NB4 (cell line): ENCODE data around the gene MNS1.
"Not testable (repeated sequence)": the region's sequence is repeated elsewhere in the genome, so short reads cannot be mapped to it uniquely, and the experiment has no call there.

Experiments
- DNase-seq: peaks from one replicate; pipeline ENCODE4 v3.0.0; 2010; ENCODE audit warnings: low read depth
- H3K4me3 ChIP-seq: one replicate; pipeline ENCODE4 v1.5.1; 2011; ENCODE audit warnings: mild to moderate bottlenecking, low read depth, low read length, moderate library complexity
- MYC ChIP-seq: IDR thresholded peaks from 2 replicates; pipeline ENCODE4 v1.6.1; 2011; ENCODE audit warnings: low read depth, low read length
- POLR2A ChIP-seq: IDR thresholded peaks from 2 replicates; pipeline ENCODE4 v1.6.1; 2011; ENCODE audit warnings: mild to moderate bottlenecking; ENCODE audit not compliant: insufficient read length; ENCODE audit errors: extremely low read depth
- TF ChIP-seq, protein P1 (sequence below): IDR thresholded peaks from one replicate; pipeline ENCODE4 v1.5.1; 2012; ENCODE audit warnings: low read depth, low read length
- TF ChIP-seq, protein P2 (sequence below): IDR thresholded peaks from 2 replicates; pipeline ENCODE4 v1.6.1; 2011; ENCODE audit warnings: low read depth, low read length

The MNS1 gene

DNA sequence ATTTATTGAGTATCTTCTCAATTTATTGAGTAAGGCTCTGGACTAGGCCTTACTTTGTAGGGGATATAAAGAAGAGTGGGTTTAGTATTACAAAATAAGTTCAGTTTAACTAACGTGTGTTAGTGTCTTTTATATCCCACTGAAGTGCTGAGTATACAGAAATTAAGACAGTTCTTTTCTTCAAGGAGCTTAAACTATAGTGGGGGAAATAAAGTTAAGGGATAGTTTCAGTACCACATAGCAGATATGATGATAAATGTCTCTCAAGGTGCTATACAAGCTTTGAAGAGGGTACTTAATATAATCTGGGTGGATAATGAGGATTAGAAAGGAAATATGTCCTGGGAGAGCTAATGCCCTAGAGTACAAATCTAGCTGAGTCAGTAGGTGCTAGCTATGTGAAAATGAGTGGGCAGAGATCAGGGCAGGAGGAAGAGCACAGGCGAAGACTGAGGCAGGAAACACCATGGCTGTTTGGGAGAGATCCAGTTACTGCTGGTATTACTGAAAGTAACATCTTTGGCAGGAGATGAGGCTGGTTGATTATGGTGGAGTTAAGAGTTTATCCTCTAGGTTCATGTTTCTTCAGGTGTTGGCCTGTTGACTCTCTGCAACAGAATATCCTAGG lies 53.7 kb downstream of the MNS1 start:
- no peak for DNase-seq
- TF ChIP-seq, protein P1, sequence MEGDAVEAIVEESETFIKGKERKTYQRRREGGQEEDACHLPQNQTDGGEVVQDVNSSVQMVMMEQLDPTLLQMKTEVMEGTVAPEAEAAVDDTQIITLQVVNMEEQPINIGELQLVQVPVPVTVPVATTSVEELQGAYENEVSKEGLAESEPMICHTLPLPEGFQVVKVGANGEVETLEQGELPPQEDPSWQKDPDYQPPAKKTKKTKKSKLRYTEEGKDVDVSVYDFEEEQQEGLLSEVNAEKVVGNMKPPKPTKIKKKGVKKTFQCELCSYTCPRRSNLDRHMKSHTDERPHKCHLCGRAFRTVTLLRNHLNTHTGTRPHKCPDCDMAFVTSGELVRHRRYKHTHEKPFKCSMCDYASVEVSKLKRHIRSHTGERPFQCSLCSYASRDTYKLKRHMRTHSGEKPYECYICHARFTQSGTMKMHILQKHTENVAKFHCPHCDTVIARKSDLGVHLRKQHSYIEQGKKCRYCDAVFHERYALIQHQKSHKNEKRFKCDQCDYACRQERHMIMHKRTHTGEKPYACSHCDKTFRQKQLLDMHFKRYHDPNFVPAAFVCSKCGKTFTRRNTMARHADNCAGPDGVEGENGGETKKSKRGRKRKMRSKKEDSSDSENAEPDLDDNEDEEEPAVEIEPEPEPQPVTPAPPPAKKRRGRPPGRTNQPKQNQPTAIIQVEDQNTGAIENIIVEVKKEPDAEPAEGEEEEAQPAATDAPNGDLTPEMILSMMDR, result no peak
- no peak for TF ChIP-seq MYC
- TF ChIP-seq, protein P2, sequence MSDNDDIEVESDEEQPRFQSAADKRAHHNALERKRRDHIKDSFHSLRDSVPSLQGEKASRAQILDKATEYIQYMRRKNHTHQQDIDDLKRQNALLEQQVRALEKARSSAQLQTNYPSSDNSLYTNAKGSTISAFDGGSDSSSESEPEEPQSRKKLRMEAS, result no peak
- no peak for TF ChIP-seq POLR2A
- H3K4me3 ChIP-seq, result no peak overlapping the region

DNA sequence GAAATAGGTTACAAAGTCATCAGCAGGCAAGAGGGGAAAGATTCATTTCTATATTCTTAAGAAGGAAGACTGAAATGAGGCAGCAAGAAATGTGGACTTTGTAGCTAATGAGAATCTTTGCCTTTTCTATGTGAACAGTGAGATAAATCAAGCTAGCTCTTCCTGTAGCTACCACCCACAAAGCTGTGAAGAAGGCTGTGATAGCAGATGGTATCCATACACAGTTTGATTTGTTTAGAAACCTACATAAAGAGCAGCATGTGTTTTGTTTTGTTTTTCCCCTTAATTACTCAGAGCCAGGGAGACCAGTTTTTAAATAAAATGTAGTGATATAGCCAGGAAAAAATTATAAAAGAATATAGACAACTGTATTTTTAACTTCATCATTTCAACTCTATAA lies 54.2 kb downstream of the MNS1 start:
- no peak overlapping the region for H3K4me3 ChIP-seq
- DNase-seq, result no peak
- TF ChIP-seq, protein P2, result no peak
- TF ChIP-seq, protein P1, result no peak
- no peak for TF ChIP-seq MYC
- no peak for TF ChIP-seq POLR2A

DNA sequence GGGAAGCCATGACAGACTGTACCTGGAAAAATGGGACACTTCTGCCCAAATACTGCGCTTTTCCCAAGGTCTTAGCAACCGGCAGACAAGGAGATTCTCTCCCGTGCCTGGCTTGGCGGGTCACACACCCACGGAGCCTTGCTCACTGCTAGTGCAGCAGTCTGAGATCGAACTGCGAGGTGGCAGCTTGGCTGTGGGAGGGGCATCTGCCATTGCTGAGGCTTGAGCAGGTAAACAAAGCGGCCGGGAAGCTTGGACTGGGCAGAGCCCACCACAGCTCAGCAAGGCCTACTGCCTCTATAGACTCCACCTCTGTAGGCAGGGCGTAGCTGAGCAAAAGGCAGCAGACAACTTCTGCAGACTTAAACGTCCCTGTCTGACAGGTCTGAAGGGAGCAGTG lies 65.7 kb downstream of the MNS1 start:
- H3K4me3 ChIP-seq, DNase-seq: not testable (repeated sequence)

DNA sequence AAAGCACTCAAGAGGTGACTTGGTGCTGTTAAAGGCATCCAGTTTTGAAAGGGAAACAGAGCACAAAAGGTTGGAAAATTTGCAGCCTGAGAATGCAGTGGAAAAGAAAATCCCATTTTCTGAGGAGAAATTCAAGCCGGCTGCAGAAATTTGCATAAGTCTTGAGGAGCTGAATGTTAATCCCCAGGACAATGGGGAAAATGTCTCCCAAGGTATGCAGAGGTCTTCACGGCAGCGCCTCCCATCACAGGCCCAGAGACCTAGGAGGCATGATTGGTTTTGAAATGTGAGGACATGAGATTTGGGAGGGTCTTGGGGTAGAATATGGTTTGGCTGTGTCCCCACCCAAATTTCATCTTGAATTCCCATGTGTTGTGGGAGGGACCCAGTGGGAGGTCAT lies 67.6 kb downstream of the MNS1 start:
- H3K4me3 ChIP-seq, DNase-seq: not testable (repeated sequence)

DNA sequence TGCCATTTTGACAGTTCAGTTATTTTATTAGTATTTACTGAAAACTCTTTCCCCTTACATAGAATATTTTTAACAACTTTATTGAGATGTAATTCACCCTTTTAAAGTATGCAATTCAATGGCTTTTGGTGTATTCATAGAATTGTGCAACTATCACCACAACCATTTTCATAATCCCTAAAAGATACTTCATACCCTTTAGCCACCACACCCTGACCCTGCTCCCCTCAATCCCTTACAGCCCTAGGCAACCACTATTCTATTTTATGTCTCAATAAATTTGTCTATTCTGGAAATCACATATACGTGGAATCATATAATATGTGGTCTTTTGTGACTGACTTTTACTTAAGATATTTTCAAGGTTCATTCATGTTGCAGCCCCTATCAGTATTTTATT lies 70.0 kb downstream of the MNS1 start:
- TF ChIP-seq, protein P1, result no peak
- TF ChIP-seq MYC, result no peak
- TF ChIP-seq, protein P2, result no peak
- TF ChIP-seq POLR2A, result no peak
- no peak overlapping the region for H3K4me3 ChIP-seq
- DNase-seq, result no peak

DNA sequence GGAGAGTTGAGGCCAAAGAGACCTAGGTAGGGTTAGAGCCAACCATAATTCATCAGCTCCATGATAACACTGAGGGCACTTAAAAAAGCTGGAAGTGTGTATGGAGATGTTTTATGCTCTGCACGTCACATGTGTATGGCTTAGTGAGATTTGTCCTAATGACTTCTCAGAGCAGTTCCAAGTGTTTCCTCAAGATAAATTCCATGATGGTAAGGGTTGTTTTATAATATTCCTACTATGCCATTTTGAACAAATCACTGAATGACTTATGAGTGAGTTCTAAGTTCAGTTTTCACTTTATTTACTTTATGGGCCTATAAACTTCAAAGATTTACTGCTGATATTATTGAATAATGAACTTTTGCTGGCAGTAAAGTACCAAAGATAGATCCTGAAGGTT lies 71.7 kb downstream of the MNS1 start:
- TF ChIP-seq MYC, result no peak
- TF ChIP-seq, protein P2, result no peak
- TF ChIP-seq POLR2A, result no peak
- TF ChIP-seq, protein P1, result no peak
- H3K4me3 ChIP-seq, result no peak overlapping the region
- DNase-seq, result no peak

DNA sequence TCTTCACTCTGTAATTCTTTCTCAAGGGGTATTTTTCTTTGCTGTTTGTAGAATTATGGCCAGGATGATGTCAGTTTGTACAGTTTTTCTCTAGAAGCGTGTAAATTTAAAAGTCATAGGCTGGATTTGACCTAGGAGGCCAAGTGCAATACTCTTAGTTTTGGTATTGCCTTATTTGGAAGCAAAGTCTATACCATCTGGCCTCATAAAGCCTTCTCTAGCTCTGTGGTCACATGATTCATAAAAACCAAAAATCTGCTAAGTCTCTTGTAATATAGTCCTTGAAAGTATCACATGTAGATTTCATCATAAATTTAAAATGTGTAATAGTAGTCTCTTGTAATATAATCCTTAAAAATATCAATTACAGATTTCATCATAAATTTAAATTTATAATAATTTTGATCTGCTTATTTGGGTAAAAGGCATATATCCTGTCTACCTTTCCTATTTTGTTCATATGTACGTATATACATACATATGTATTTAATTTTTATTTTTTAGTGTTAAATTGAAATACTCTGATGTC lies 74.1 kb downstream of the MNS1 start:
- peak; percentile 3 for DNase-seq
- no peak overlapping the region for H3K4me3 ChIP-seq
- TF ChIP-seq, protein P2, result no peak
- no peak for TF ChIP-seq POLR2A
- no peak for TF ChIP-seq MYC
- TF ChIP-seq, protein P1, result no peak
